Endothelial cell of umbilical vein (primary cell): ENCODE data around the gene MYO5B. TPM values are rescaled to one million over a fixed set of nuclear protein-coding genes. Genes with fewer than 3 reads are reported as not detected.

Experiments used
- BruUV-seq: library from RNA; stranded (reverse); fragments of 400-500 nt; replicated peaks from 2 replicates; lab custom pipeline; 2021; lab: Mats Ljungman, UMichigan
- CTCF ChIA-PET: fragments of 300-600, 350-600 bp; sonication (Branson Sonifier 250); formaldehyde crosslinking; loops from one replicate; lab custom pipeline; 2021; ENCODE audit warnings: antibody characterized with exemption, inconsistent platforms; lab: Charles Lee
- POLR2A ChIA-PET: fragments of 300-600, 350-600 bp; sonication (Branson Sonifier 250); formaldehyde crosslinking; loops from one replicate; lab custom pipeline; 2021; ENCODE audit warnings: antibody characterized with exemption, inconsistent platforms; lab: Charles Lee
- DNase-seq: peaks from one replicate; pipeline ENCODE4 v3.0.0-alpha.2; 2011; ENCODE audit warnings: low read depth, low spot score
- FAIRE-seq: peaks from 2 replicates; lab custom pipeline; 2011; peaks lifted over from hg19 to GRCh38; lab: Jason Lieb, UNC
- H2AFZ ChIP-seq: 2 replicates; pipeline ENCODE4 v1.6.0; 2012; ENCODE audit warnings: low read depth, low read length, control low read depth, inconsistent platforms
- H3K27ac ChIP-seq: 2 replicates; pipeline ENCODE4 v1.5.1; 2011; ENCODE audit warnings: low read depth, mild to moderate bottlenecking, control low read depth, low read length, moderate library complexity; ENCODE audit not compliant: insufficient read depth
- H3K27me3 ChIP-seq, 2 experiments: 2 replicates each; pipeline versions ENCODE4 v1.6.0 to v1.6.1; 2011; ENCODE audit warnings: low read length in 2 of 2, mixed read lengths in 1 of 2; ENCODE audit not compliant: control insufficient read depth in 2 of 2, insufficient read depth in 2 of 2
- H3K36me3 ChIP-seq, 2 experiments: 2 replicates in 1 of 2; 3 replicates in 1 of 2; pipeline ENCODE4 v1.5.1; 2011; ENCODE audit warnings: low read length in 2 of 2, mild to moderate bottlenecking in 1 of 2, moderate library complexity in 1 of 2; ENCODE audit not compliant: control insufficient read depth in 2 of 2, insufficient read depth in 2 of 2; ENCODE audit errors: extremely low read depth in 1 of 2
- H3K4me1 ChIP-seq: 3 replicates; pipeline ENCODE4 v1.5.1; 2011; ENCODE audit warnings: mild to moderate bottlenecking, low read length; ENCODE audit not compliant: control insufficient read depth, insufficient read depth; ENCODE audit errors: extremely low read depth
- H3K4me2 ChIP-seq: 2 replicates; pipeline ENCODE4 v1.6.1; 2011; ENCODE audit warnings: low read length, control low read depth, mixed read lengths; ENCODE audit not compliant: insufficient read depth
- H3K4me3 ChIP-seq, 3 experiments: fragments of 200-600 bp in 1 of 3; sonication (generic), shearing (Covaris generic) in 1 of 3; replicated peaks in 1 of 3; 2 replicates each; pipeline ENCODE4 v1.5.1; 2011 to 2016; ENCODE audit warnings: control low read depth in 3 of 3, low read length in 3 of 3, mild to moderate bottlenecking in 2 of 3, inconsistent platforms in 1 of 3, low read depth in 1 of 3, moderate library complexity in 1 of 3; ENCODE audit not compliant: insufficient read depth in 1 of 3
- H3K79me2 ChIP-seq: 2 replicates; pipeline ENCODE4 v1.6.0; 2012; ENCODE audit warnings: low read length, inconsistent platforms; ENCODE audit not compliant: control insufficient read depth, insufficient read depth
- H3K9ac ChIP-seq: replicated peaks from 2 replicates; pipeline ENCODE3; 2011; ENCODE audit warnings: low read length, control low read depth; ENCODE audit not compliant: insufficient read depth; ENCODE audit errors: extremely low read depth
- H3K9me1 ChIP-seq: replicated peaks from 3 replicates; pipeline ENCODE4 v1.6.0; 2011; ENCODE audit warnings: mild to moderate bottlenecking, low read length; ENCODE audit not compliant: control insufficient read depth, insufficient read depth; ENCODE audit errors: extremely low read depth
- H3K9me3 ChIP-seq: replicated peaks from 2 replicates; pipeline ENCODE4 v1.5.1; 2012; ENCODE audit warnings: low read length, inconsistent platforms; ENCODE audit not compliant: control insufficient read depth, insufficient read depth
- H4K20me1 ChIP-seq: replicated peaks from 2 replicates; pipeline ENCODE3; 2011; ENCODE audit warnings: mild to moderate bottlenecking, low read length; ENCODE audit not compliant: control insufficient read depth, insufficient read depth; ENCODE audit errors: extremely low read depth
- EZH2 ChIP-seq: IDR thresholded peaks from 2 replicates; pipeline ENCODE4 v1.6.1; 2012; ENCODE audit warnings: borderline replicate concordance, low read depth, mild to moderate bottlenecking, moderate library complexity, low read length, inconsistent platforms; ENCODE audit not compliant: severe bottlenecking
- FOS ChIP-seq: IDR thresholded peaks from 2 replicates; pipeline ENCODE4 v1.6.1; 2011; ENCODE audit warnings: mild to moderate bottlenecking, low read length, moderate library complexity, borderline replicate concordance; ENCODE audit not compliant: insufficient read depth
- GATA2 ChIP-seq: IDR thresholded peaks from 2 replicates; pipeline ENCODE4 v1.7.0; 2011; ENCODE audit warnings: low read depth, mild to moderate bottlenecking, moderate library complexity, mixed read lengths, low read length; ENCODE audit not compliant: insufficient read length, insufficient read depth
- JUN ChIP-seq: IDR thresholded peaks from 2 replicates; pipeline ENCODE4 v1.6.1; 2011; ENCODE audit warnings: borderline replicate concordance, low read depth; ENCODE audit not compliant: insufficient read length, insufficient read depth
- MYC ChIP-seq: IDR thresholded peaks from one replicate; pipeline ENCODE4 v1.6.1; 2011; ENCODE audit warnings: mild to moderate bottlenecking, low read depth, low read length
- POLR2A ChIP-seq: IDR thresholded peaks from 2 replicates; pipeline ENCODE4 v1.6.1; 2012; ENCODE audit warnings: low read depth, mild to moderate bottlenecking, control low read depth, low read length
- POLR2AphosphoS5 ChIP-seq: IDR thresholded peaks from 2 replicates; pipeline ENCODE4 v1.6.1; 2012; ENCODE audit warnings: low read depth, mild to moderate bottlenecking, control low read depth, low read length, moderate library complexity; ENCODE audit not compliant: insufficient read depth
- dilution Hi-C: fragments of 300-500 bp; cut with MboI; formaldehyde crosslinking; loops from one replicate; pipeline ENCODE4 v1.15.0; 2019; ENCODE audit warnings: low sequenced_read_pairs; ENCODE audit not compliant: extremely low pct_ligation_motif_present
- intact Hi-C: fragments of 100-400 bp; cut with micrococcal nuclease; formaldehyde crosslinking; loops from one replicate; pipeline ENCODE4 v1.10.0; 2022
- polyA plus RNA-seq, 4 experiments: library from polyadenylated mRNA; depleted of rRNA in 3 of 4; stranded (reverse) in 3 of 4; unstranded in 1 of 4; fragments of >200 nt; gene quantifications; 2 replicates each; pipeline versions ENCODE4 v1.2.1 to v1.2.3, GENCODE V29; 2011 to 2012; ENCODE audit warnings: missing spikeins in 1 of 4
- total RNA-seq: library from RNA; stranded (reverse); gene quantifications from 2 replicates; pipeline ENCODE4 v1.2.3, GENCODE V29; 2021
- TF ChIP-seq, protein P1 (sequence below): IDR thresholded peaks from 2 replicates; pipeline ENCODE4 v1.6.1; 2011; ENCODE audit not compliant: insufficient read depth, insufficient read length
- TF ChIP-seq, protein P2 (sequence below), 2 donors: IDR thresholded peaks; 1 replicate in 1 of 2; 2 replicates in 1 of 2; pipeline ENCODE4 v1.5.1; 2011; ENCODE audit warnings: low read length in 2 of 2, mild to moderate bottlenecking in 2 of 2, moderate library complexity in 2 of 2, control low read depth in 1 of 2, inconsistent platforms in 1 of 2, low read depth in 1 of 2; ENCODE audit not compliant: insufficient read depth in 1 of 2; ENCODE audit errors: extremely low read depth in 1 of 2

Gene MYO5B
- total and polyA plus RNA-seq, 2 donors (not counting 3 experiments of a cell fraction or from before 2014, with no cell fraction given) = 0.54 to 1.1 TPM

DNA sequence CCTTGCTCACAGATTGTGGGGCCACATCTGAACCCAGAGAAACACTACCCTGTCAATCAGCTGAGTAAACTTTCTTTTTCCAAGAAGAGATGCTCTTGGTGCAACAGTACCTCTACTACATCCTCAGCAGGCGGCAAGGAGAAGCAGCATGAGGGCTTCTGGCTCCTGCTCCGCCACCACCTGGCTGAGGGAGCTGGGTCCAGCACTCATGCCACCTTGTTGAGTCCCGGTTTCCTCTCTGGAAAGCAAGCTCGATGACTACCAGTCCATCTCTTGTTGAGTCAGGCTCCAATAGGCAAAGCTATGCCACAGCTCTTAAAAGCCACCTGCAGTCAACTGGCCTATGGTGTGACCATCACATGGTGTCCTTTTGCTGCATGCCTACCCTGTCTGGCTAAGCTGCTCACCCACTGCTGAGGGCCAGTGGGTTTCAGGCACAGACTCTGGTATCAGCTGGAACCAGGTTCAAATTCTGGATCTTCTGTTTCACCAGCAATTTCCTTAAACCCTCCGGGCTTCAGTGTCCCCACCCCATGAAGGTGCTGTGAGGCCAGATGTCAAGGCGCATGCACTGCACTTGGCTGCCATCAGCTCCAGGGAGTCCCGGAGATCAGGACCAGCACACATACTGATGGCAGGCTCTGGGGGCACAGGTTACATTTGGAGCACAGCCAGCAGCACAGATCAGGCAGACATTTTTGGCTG, 339.1 kb downstream of the MYO5B start:
- dilution Hi-C loops = loop anchor here (25.0 kb wide), 1 partner anchor 344 kb away; no protein-coding TSS in a partner anchor
- Histone ChIP-seq H3K36me3 (no peaks in the 10 kb centered on the region), H3K79me2 (no peaks in the 10 kb centered on the region), H2AFZ (no peak overlapping the region), H3K9me3 (no peaks in the 10 kb centered on the region), H3K9ac (no peak overlapping the region), H3K27ac (no peak overlapping the region), H4K20me1 (no peaks in the 10 kb centered on the region), H3K27me3 (no peaks in the 10 kb centered on the region), H3K4me1 (peaks cover 5% of the 10 kb centered on the region), H3K9me1 (no peaks in the 10 kb centered on the region), H3K4me2 (no peak overlapping the region), H3K4me3 (no peak overlapping the region)
- POLR2A ChIA-PET = no interaction called here
- no peak for TF ChIP-seq POLR2AphosphoS5
- no peak for TF ChIP-seq EZH2
- TF ChIP-seq, protein P1, sequence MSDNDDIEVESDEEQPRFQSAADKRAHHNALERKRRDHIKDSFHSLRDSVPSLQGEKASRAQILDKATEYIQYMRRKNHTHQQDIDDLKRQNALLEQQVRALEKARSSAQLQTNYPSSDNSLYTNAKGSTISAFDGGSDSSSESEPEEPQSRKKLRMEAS = no peak
- no peak for TF ChIP-seq MYC
- TF ChIP-seq POLR2A = no peak
- no peak for TF ChIP-seq FOS
- TF ChIP-seq GATA2 = no peak
- no peak for TF ChIP-seq JUN
- TF ChIP-seq, protein P2, sequence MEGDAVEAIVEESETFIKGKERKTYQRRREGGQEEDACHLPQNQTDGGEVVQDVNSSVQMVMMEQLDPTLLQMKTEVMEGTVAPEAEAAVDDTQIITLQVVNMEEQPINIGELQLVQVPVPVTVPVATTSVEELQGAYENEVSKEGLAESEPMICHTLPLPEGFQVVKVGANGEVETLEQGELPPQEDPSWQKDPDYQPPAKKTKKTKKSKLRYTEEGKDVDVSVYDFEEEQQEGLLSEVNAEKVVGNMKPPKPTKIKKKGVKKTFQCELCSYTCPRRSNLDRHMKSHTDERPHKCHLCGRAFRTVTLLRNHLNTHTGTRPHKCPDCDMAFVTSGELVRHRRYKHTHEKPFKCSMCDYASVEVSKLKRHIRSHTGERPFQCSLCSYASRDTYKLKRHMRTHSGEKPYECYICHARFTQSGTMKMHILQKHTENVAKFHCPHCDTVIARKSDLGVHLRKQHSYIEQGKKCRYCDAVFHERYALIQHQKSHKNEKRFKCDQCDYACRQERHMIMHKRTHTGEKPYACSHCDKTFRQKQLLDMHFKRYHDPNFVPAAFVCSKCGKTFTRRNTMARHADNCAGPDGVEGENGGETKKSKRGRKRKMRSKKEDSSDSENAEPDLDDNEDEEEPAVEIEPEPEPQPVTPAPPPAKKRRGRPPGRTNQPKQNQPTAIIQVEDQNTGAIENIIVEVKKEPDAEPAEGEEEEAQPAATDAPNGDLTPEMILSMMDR (IDR thresholded peaks at IDR 0.05; ENCODE audit: extremely low read depth in 1 of 2, insufficient read depth in 1 of 2, low read depth in 1 of 2, low read length in 2 of 2) = no peak
- no TSS peak for BruUV-seq
- FAIRE-seq = no peak
- no peak for DNase-seq
- intact Hi-C loops = loop anchor here (5.0 kb wide), 3 partner anchors 69 to 609 kb away; no protein-coding TSS in a partner anchor
- CTCF ChIA-PET = interaction anchor here (0.7 to 10.5 kb wide), 5 partner anchors 71 to 391 kb away, joined by 3 to 452 read pairs (median 4); partner anchors contain the start of gene LIPG
